ENCODE results near the gene CHKB.

DNA sequence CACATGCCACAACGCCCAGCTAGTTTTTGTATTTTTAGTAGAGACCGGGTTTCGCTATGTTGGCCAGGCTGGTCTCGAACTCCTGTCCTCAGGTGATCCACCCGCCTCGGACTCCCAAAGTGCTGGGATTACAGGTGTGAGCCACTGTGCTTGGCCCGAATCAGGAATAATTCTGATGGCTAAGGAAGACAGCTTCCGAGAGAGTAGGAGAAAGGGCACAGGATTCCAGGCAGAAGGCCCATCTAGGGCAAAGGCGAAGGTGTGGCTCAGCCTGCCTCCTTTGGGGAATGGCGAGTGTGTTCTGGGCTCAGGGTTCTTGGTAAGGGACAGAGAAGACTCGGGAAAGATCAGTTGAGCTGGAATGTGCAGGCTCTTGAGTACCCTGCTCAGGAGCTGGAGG is 18.4 kb downstream of the CHKB start:
- TF ChIP-seq TAF1 (IDR thresholded peaks at IDR 0.05; ENCODE audit: borderline replicate concordance, insufficient read depth, low read length) (no peak), POLR2AphosphoS5 (IDR thresholded peaks at IDR 0.05; ENCODE audit: low read depth, low read length) (no peak)
